ENCODE measurements around the gene ZNF219.

The ZNF219 gene

DNA sequence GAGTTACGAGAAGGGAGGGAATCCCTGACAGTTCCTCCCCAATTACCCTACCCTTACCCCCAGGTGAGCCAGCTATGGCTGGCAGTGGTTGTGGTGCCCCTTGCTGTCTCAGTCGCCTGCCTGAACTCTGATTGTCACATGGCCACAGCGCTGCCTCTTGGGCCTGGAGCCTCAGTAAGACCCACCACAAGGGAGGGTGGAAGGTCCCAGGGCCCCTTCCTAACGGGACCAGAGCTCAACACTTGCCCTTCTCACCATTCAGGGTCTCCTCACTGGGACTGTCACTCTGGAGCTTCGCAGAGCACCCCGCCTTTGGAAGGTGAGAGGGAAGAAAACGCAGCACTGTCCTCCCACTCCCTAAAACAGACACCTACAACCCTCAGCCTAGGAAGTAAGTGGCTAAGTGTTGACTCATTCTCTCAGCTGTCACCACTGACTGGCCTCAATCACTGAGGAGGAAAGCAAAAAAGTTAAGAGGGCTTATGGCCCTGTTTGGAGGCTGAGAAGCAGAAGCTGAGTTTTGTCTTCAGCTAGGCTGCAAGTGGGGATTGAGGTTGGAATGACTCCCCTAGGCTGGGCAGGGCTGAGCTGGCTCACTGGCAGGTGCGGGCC is 3.5 kb upstream of the ZNF219 start:
- no peak for DNase-seq

DNA sequence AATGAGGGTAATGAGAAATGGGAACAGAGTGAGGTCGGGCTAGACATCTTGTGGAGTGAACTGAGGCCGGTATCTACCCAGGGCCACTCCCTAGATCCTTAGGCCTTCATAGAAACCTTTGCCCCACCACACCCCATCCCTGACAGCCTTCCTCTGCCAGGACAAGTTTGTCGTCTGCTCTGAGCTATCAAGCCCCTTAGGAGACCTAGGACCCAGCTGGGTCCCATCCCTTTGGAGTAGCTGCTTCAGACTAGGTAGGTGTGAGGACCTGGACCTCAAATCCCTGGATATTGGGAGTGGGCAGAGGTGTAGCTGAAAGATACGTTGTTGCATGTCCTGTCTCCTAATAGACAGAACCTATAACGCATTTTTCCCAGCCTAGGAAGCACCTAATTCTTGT is 2.5 kb upstream of the ZNF219 start, which contains the start of gene TMEM253:
TSS of gene TMEM253 (plus strand) at position 136 of the 400 bp plus-strand sequence. CDS start 278 bp downstream, outside the sequence.
- DNase-seq, result no peak

DNA sequence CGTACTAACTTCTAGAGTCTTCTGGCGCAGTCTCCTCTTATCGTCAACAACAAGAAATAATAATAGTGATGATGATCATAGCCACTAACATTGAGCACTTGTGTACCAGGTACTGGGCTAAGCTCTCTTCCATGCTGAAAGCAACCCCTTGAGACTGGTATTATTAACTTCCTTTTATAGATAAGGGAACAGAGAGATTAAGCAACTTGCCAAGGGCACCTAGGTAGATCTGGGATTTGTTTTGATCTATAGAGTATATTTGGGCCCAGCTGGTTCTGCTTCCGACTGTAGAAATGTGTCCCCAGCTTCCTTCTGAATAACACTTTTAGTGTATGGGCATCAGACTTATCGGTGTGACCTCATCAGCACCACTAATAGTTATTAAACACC is 1.1 kb upstream of the ZNF219 start:
- no peak for DNase-seq

DNA sequence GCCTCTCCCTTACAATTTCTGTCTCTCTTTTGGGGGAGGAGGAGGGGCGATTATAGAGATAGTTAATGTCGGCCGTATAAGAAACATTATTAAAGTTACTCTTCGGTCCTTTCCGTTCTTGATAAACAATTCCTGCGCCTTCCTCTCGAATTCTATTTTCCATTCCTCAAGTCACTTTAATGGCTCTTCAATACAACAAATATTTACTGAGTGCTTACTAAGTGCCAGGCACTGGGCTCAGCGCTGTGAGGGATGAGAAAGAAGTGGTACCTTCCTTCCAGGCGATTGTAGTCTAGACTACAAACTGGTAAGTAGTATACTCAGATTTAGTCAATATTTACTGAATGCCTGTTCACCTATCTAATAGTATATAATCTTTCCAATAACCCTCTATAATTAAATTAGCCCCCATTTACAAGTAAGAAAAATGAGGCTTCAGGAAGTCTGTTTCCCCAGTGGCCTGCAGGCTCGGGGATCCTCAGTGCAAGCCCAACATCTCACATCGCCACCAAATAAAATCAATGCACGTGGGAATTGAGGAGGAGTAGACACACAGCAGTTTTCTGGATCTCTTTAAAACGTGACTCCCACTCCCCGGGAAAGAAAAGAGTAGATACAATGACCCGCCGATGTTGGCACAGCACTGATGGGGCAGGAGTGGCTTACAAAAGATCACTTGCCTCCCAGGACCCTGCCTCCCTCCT is 589 bp upstream of the ZNF219 start:
- DNase-seq, result no peak

DNA sequence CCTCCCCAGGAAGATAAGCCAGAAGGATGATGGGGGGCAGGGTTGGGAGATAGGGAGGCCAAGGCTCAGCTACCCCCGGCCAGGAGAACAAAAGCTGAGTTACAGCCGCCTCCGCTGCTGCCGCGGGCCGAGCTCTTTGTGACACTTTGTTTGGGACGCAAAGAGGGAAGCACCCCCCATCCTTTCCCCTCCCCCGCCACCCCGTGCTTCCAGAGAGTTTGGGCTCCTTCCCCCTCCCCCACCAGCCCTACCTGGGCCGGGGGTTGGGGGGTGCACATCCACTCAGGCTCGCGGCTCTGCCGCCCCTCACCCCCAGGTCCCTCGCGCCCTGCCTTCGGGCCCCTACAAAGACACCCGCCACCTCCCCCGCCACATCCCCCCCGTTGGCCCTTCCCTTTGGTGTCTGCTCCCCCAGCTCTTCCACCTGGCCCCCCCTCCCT is 799 bp downstream of the ZNF219 start:
- no peak for DNase-seq

DNA sequence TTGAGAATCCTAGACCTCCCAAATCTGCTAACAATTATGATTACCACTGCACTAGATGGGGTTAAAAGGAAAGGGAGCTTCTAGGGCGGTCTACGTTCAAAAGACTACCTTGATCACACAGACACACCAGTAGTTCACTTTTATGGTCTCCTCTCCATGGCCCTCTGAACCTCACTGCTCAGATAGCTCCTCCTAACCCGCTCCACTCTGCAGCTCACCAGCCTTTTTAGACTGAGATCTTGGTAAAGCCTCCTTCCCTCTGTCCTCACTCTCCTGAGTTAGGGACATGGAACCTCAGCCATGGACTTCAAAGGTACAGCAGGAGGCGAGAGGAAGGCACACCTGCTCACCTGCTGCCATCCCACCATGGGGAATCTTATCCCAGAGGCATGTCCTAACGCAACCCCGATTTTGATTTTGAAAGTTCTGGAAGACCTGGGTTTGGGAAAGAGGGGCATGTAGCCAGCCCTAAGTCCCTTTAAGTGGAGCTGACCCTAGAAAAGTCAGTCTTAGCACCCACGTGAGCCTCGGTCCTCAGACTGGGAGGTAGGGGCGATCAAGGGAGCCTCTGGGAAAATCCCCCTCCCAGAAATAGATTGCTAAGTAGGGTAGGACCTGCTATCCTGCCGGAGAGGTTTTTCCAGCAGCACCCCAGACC is 1.3 kb downstream of the ZNF219 start:
- no peak for DNase-seq

DNA sequence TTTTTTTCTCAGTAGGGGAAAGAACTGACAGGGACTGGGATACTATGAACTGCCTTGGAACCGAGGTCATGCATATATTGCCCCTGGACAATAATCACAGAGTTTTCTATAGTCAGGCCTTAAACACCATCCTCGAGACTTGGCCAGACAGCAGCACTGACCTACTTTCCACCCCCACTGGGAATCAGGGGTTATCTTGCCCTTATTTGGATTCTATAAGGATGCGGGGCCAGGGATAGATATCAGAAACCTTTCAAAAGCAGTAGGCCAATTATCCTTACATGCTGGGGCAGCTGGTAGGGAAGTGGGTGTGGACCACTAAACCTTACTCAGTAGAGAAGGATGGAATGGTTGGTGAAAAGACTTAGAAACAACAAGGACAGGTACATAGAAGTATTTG is 2.0 kb downstream of the ZNF219 start:
- DNase-seq, result no peak

DNA sequence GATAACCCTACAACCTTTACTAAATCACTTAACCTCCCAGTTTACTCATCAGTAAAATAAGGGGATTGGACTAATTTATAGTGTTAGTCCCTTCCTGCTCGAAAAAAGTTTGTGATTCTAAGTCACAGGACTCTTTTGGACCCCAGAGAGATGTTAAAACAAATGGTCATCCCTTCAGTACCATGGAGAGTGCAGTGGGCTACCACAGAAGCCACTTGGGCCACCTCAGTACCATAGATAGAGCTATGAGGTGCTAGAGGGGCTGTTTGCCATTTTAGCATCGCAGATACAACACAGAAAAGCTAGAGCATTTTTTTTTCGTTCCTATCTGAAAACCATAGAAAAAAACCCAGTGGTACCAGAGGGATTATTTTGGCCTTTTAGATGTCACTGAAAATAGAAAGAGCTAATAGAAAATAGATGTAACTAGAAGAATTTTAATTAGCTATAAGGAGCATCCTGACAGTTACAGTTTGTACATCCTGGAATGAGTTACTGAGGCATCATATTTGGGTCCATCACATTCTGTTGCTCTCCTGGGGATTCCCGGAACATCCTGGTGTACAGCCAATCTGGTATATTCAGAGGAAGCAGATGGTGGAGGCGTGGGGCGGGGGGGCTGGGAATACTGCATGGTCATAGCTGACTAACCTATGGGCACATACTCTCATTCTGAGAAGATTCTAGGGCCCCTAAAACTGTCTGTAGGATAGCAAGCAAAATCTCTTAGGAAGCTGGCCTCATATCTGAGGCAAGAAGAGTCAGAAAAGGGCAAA is 2.8 kb downstream of the ZNF219 start:
- DNase-seq, result no peak

DNA sequence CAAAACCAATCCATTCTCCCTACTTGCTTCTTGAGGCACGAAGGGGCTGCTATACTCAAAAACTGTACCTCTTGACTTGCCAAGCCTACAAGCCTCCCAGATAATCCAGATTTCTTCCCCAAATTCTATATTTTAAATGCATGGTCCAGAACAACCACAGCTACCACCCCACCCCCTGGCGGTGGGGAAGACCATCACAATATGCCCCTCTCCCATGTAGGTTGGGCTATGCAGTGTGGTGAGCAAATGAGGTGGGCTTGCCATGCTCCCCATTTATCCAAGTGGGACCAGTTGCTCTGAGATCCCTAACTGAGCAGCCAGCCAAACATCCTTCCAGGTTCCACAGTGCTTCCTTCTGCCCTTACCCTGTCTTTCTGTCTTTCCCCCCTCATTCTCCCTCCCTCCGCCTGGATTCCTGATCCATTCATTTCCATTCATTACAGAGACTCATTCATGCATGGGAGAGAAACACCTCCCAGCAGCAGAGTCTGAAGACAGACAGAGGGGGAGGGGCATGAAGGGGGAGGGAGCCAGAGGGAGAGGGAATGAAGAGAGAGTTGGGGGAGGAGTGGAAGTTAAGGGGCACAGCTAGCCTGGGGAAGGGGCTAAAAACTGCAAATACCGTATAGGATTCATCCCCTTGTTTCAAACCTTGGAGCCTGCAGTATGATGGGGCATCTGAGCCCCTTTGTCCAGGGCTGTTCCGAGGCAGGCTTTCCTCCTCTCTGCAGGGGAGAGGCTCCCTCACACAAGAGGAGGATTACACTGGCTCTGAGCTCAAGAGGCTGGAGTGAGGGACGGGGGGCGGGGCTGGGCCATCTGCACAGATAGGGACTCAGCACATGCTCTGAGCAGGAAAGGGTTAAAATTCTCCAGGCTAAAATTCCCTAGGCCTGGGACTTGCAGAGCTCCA is 4.4 kb downstream of the ZNF219 start:
- no peak for DNase-seq

DNA sequence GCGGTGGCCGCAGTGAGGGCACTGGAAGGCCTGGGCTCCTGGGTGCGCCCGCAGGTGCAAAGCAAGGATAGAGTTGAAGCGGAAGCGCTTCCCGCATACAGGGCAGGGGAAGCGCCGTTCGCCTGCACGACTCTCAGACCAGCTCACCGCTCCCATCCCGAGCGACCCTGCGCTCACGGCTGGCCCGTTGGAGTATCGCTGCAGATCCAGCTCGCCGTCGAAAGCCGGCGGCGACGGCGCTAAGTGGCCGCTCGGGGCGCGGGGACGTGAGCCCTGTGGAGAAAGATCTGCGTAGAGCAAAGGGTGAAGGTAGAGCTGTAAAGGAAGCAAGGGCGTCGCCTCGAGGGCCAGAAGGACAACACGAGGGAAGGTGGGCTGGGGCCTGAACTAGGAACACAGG is 5.4 kb downstream of the ZNF219 start:
- DNase-seq, result no peak

DNA sequence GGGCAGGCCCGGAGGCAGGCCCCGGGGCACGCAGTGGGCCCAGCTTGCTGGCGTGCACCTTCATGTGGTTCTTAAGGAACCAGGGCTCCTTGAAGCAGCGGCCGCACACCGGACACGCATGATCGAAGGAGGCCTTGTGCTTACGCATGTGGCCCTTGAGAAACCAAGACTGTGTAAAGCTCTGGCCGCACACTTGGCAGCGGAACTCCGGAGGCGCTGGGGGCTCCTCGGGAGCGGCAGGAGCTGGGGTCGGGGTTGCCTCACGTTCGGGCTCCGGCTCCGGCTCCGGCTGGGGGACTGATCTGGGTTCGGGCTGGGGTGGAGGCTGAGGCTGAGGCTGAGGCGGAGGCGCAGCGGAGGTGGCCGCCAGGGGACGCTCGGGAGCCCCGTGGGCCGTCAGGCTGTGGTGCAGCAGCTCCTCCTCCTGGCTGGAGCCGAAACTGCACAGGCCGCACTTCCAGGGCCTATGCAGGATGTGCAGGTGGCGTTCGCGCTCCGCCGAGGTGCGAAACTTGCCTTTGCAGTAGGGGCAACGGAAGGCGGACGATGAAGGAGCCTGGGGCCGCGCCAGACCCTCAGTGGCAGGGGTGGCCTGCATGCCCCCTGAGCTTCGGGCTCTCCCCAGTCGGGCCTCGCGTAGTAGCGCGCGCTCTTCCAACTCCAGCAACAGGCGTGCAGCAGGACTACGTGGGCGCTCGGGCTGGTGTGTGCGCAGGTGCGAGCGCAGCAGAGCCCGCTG is 6.0 kb downstream of the ZNF219 start:
- peak; percentile 80 to 92 (median 86) for DNase-seq

DNA sequence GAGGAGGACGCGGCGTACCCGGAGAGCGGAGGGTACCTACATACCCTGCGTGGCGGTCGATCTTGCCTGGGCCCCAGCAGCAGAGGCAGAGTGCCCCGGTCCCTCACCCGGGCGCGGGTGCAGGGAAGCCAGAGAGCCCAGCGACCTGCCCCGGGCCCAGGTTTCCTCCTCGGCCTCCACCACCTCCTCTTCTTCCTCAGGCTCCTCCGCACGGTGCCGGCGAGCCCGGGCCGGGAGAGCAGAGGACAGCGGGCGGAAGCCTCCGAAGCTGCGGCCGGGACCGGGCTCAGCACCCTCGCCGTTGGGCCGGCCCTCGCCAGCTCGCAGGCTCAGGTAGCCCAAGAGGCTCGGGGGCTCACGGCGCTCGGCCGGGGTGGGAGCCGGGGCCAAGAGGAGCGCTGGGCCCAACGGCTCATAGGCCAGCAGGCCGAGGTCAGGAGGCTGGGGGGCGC is 6.6 kb downstream of the ZNF219 start:
- DNase-seq, result no peak

DNA sequence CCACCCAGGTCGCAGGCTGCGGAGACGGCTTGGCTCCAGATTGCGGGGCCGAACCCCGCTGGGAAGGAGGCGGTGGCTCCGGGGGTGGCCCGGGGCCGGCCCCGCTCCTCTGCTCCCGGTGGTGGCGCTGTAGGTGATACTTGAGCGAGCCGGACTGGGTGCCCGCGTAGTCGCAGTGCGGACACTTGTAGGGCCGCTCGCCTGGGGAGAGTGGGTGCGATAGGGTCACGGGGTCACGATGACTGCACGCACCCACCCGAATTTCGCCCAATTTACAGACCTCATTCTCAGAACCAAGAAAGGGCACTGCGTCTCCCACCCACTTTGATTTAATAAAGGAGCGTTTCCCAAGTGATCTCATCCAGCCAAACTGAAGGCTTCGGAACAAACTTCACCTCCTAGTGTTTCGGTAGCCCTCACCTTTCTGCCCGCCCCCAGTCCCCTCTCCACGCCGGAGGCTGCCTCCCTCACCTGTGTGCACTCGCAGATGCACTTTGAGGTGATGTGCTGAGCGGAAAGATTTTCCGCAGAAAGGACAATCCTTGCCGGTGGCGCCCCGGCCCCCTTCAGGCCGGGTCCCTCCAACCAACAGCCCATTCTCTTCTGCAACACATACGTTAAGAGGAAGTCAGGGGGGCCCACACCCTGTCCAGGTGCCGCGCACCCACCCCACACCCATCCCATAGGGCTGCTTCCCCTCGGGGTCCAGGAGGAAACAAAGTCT is 7.4 kb downstream of the ZNF219 start:
- DNase-seq, result no peak

DNA sequence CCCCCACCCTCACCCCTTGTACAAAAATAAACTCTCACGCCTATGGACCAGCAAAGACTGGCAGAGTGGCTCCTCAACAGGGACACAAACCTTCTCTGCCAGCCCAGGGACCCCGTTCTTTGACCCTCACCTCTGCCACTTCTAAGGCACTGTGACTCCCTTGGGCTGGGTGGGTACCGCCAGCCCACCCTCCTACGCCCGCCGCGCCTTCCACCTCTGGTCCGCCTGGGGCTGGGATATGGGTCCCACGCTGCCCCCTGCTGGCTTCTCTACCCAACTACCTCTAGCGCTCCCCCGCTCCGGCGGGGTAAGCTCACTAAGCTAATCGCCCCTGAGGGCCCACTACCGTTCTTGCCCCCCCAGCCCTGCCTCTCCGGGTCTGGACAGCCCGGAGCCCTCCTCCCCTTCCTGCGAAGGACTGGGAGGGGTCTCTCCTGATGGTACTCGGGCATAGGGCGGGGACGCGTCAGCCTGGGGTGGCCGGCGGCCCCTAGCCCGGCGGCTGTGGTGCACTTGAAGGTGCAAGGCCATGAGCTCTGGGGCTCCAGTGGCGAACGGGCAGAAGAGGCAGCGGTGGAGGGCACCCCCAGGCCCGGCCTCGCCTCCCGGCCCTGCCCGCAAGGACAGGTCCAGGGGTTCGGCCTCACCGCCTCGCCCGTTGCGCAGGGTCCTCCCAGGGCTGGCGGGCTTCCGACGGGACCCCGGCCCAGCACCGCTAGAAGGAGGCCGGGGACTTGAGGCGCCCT is 8.1 kb downstream of the ZNF219 start:
- no peak for DNase-seq

DNA sequence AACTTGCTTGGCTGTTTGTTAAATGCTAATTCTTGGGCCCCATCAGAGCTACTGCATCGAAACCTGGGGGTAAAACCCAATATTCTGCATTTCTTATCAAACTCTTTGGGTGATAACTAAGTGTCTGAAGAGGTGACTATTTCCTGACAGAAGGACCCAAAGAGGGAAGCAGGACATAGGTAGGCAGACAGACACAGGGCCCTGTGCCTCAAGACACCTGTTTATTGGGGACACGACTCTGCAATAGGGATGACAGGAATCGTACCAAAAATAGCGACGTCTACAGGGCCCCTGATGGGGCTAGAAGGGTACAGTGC is 8.6 kb downstream of the ZNF219 start:
- no peak for DNase-seq

DNA sequence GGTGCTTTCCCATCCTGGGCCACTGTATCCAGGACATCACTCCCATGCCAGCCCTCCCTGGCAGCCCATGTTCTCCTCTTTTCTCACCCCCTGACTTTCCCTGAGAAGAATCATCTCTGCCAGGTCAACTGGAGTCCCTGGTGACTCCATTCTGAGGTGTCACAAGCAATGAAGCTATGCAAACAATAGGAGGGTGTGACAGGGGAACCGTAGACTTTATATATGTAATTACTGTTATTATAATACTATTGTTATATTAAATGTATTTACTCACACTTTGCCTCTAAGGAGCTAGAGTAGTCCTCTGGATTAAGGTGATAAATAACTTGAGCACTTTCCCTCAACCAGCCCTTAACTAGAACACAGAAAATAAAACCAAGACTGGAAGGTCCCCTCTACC is 9.2 kb downstream of the ZNF219 start:
- DNase-seq, result no peak

DNA sequence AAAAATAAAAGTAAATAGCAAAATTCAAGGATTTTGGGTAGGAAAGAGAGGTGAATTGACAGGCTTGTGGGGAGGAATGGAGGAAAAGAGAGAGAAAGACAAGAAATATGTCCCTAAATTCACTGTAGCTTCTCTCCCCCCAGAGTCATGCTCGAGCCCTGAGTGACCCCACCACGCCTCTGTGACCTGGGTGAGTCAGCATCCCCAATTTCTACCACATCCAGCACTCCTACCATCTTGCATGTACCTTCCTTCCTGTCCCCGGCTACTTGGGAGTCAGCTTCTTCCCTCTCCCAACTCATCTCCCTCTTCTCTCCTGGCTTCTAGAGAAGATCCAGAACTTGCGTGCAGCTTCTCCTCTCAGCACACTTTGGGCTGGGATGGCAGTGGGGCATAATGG is 9.8 kb downstream of the ZNF219 start:
- DNase-seq, result no peak

DNA sequence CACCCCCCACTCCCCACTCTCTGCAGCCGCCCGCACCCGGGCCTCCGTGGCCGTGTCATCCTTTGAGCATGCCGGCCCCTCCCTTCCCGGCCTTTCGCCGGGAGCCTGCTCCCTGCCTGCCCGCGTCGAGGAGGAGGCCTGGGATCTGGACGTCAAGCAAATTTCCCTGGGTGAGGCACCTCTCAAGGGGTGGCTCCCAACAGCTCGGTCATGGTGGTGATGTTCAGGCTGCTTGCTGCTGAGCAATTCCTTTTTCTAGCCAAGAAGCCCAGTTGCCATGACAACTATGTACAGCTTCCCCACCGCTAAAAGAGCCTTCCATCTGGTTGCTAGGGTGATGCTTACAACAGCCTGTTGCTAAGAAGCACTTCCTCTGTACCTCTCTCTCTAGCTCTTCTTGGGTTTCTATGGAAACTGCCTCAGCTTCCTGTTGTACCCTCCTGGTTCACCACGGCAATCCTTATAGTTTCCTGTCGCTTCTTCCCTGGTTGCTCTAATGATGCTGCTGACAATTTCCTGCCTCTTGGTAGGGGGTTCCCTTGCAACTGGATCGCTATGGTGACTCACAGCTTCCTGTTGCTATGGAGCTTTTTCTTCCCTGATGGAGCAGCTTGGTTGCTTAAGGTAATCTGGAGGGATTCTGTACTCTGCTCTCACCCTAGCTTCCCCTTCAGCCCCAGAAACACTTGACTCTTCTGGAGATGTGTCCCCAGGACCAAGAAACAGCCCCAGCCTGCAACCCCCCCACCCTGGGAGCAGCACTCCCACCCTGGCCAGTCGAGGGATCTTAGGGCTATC is 11.0 kb downstream of the ZNF219 start:
- DNase-seq, result peak in 4 of 5 experiments; percentile 44 to 94 (median 84)

DNA sequence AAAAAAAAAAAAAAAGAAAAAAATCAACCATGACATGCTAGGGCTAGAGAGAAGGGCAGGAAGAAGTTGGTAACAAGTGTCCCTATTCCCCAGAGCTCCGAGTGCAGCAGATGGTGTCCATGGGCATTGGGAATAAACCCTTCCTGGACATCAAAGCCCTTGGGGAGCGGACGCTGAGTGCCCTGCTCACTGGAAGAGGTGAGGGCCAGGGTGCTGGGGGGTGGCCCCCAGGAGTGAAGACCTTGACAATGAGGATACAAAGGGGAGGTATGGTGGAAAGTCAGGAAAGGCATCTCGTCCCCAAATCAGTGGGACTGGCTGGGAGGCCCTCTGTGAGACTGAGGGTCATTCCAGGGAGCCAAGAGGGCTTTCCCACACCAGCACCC is 11.6 kb downstream of the ZNF219 start:
- DNase-seq, result no peak

Data from T-helper 2 cell (primary cell).